H1 (cell line): ENCODE results near the gene EPB41L4B. TPM values are rescaled to one million over a fixed set of nuclear protein-coding genes. Genes with fewer than 3 reads are reported as not detected.

ENCODE experiments used
- CTCF ChIA-PET: fragments of 300-600 bp; sonication (Branson Sonifier 250); formaldehyde crosslinking; loops from one replicate; lab custom pipeline; 2021; ENCODE audit not compliant: partially characterized antibody; lab: Charles Lee
- POLR2A ChIA-PET: fragments of 300-600 bp; sonication (Branson Sonifier 250); formaldehyde crosslinking; loops from one replicate; lab custom pipeline; 2021; ENCODE audit warnings: inconsistent platforms; ENCODE audit not compliant: partially characterized antibody; lab: Charles Lee
- DNase-seq, 2 experiments: peaks; one replicate each; pipeline versions ENCODE4 v3.0.0 to v3.0.0-alpha.2; 2010 to 2022; ENCODE audit warnings: low spot score in 2 of 2, low read depth in 1 of 2, mixed read lengths in 1 of 2
- FAIRE-seq: peaks from 2 replicates; lab custom pipeline; 2011; peaks lifted over from hg19 to GRCh38; lab: Jason Lieb, UNC
- H2AFZ ChIP-seq: 2 replicates; pipeline ENCODE4 v1.8.1; 2012; ENCODE audit warnings: low read length, inconsistent platforms
- H2AK5ac ChIP-seq: 2 replicates; pipeline ENCODE4 v1.6.1; 2013; ENCODE audit warnings: low read depth, low read length
- H2BK120ac ChIP-seq: replicated peaks from 2 replicates; pipeline ENCODE3; 2013; ENCODE audit warnings: low read depth, low read length, inconsistent platforms
- H2BK12ac ChIP-seq: 2 replicates; pipeline ENCODE4 v1.6.1; 2013; ENCODE audit warnings: low read depth, low read length
- H2BK15ac ChIP-seq: 2 replicates; pipeline ENCODE4 v1.6.1; 2013; ENCODE audit warnings: low read length
- H2BK20ac ChIP-seq: 2 replicates; pipeline ENCODE4 v1.6.1; 2013; ENCODE audit warnings: low read length
- H2BK5ac ChIP-seq: 2 replicates; pipeline ENCODE4 v1.6.1; 2013; ENCODE audit warnings: low read depth, low read length
- H3K14ac ChIP-seq: 2 replicates; pipeline ENCODE4 v1.6.1; 2013; ENCODE audit warnings: inconsistent platforms; ENCODE audit not compliant: insufficient read length
- H3K18ac ChIP-seq: 2 replicates; pipeline ENCODE4 v1.6.1; 2013; ENCODE audit warnings: low read length; ENCODE audit errors: extremely low read depth
- H3K23ac ChIP-seq: 2 replicates; pipeline ENCODE4 v1.6.1; 2013; ENCODE audit warnings: inconsistent platforms; ENCODE audit not compliant: insufficient read length
- H3K23me2 ChIP-seq: 2 replicates; pipeline ENCODE4 v1.6.1; 2013; ENCODE audit warnings: low read depth, low read length
- H3K27ac ChIP-seq: 2 replicates; pipeline ENCODE4 v1.6.1; 2011; ENCODE audit warnings: low read depth, low read length, inconsistent platforms
- H3K27me3 ChIP-seq, 4 experiments: replicated peaks in 1 of 4; 1 replicate in 1 of 4; 2 replicates in 3 of 4; pipeline versions ENCODE4 v1.6.1 to v1.8.1; 2011 to 2013; ENCODE audit warnings: low read length in 3 of 4, mild to moderate bottlenecking in 3 of 4, inconsistent platforms in 2 of 4, mixed read lengths in 2 of 4, moderate library complexity in 1 of 4; ENCODE audit not compliant: control insufficient read depth in 3 of 4, insufficient read depth in 3 of 4; ENCODE audit errors: extremely low read depth in 1 of 4
- H3K36me3 ChIP-seq, 4 experiments: 2 replicates each; pipeline versions ENCODE4 v1.6.1 to v1.8.1; 2011 to 2013; ENCODE audit warnings: mild to moderate bottlenecking in 4 of 4, low read length in 3 of 4, moderate library complexity in 2 of 4, control low read depth in 1 of 4, inconsistent platforms in 1 of 4; ENCODE audit not compliant: insufficient read depth in 4 of 4, control insufficient read depth in 2 of 4
- H3K4ac ChIP-seq: replicated peaks from 2 replicates; pipeline ENCODE3; 2013; ENCODE audit warnings: low read length, low read depth, mixed read lengths, inconsistent platforms; ENCODE audit not compliant: insufficient read length
- H3K4me1 ChIP-seq, 4 experiments: replicated peaks in 1 of 4; 1 replicate in 1 of 4; 2 replicates in 3 of 4; pipeline versions ENCODE4 v1.6.1 to v1.8.1; 2011 to 2013; ENCODE audit warnings: low read length in 3 of 4, inconsistent platforms in 2 of 4, mixed read lengths in 1 of 4; ENCODE audit not compliant: insufficient read depth in 4 of 4, control insufficient read depth in 3 of 4
- H3K4me2 ChIP-seq, 2 experiments: 2 replicates each; pipeline versions ENCODE4 v1.6.1 to v1.8.1; 2011 to 2013; ENCODE audit warnings: low read depth in 2 of 2, low read length in 2 of 2, control low read depth in 1 of 2, inconsistent platforms in 1 of 2, mild to moderate bottlenecking in 1 of 2; ENCODE audit not compliant: insufficient read depth in 1 of 2
- H3K4me3 ChIP-seq, 4 experiments: fragments of 200-600, 300-600 bp in 1 of 4; sonication (generic), shearing (Covaris generic), sonication (Bioruptor Twin) in 1 of 4; 2 replicates each; pipeline versions ENCODE4 v1.5.1 to v1.8.1; 2011 to 2016; ENCODE audit warnings: low read length in 4 of 4, low read depth in 3 of 4, control low read depth in 2 of 4, inconsistent platforms in 2 of 4, mild to moderate bottlenecking in 2 of 4, mixed read lengths in 1 of 4, moderate library complexity in 1 of 4; ENCODE audit not compliant: insufficient read depth in 2 of 4; ENCODE audit errors: extremely low read depth in 1 of 4
- H3K56ac ChIP-seq: replicated peaks from 2 replicates; pipeline ENCODE3; 2013; ENCODE audit warnings: low read depth, mild to moderate bottlenecking, mixed read lengths, low read length, inconsistent platforms; ENCODE audit not compliant: insufficient read length
- H3K79me1 ChIP-seq: 2 replicates; pipeline ENCODE4 v1.6.1; 2013; ENCODE audit warnings: low read depth, low read length, control low read depth
- H3K79me2 ChIP-seq, 2 experiments: 2 replicates each; pipeline versions ENCODE4 v1.6.1 to v1.8.1; 2012 to 2013; ENCODE audit warnings: low read length in 2 of 2, mild to moderate bottlenecking in 2 of 2, inconsistent platforms in 1 of 2; ENCODE audit not compliant: insufficient read depth in 2 of 2, control insufficient read depth in 1 of 2
- H3K9ac ChIP-seq, 4 experiments: replicated peaks in 1 of 4; 1 replicate in 1 of 4; 2 replicates in 3 of 4; pipeline versions ENCODE4 v1.6.1 to v1.8.1; 2011 to 2013; ENCODE audit warnings: low read depth in 3 of 4, low read length in 3 of 4, control low read depth in 2 of 4, mild to moderate bottlenecking in 2 of 4, moderate library complexity in 2 of 4, inconsistent platforms in 1 of 4; ENCODE audit errors: extremely low read depth in 1 of 4
- H3K9me3 ChIP-seq, 2 experiments: 2 replicates each; pipeline versions ENCODE4 v1.6.1 to v1.8.1; 2012 to 2013; ENCODE audit warnings: mild to moderate bottlenecking in 2 of 2, moderate library complexity in 2 of 2, control low read depth in 1 of 2, inconsistent platforms in 1 of 2, low read depth in 1 of 2, low read length in 1 of 2, mixed read lengths in 1 of 2; ENCODE audit not compliant: insufficient read depth in 2 of 2
- H4K20me1 ChIP-seq, 2 experiments: replicated peaks in 1 of 2; 2 replicates each; pipeline versions ENCODE3 to v1.8.1; 2011 to 2013; ENCODE audit warnings: inconsistent platforms in 2 of 2, low read length in 2 of 2, mild to moderate bottlenecking in 1 of 2; ENCODE audit not compliant: insufficient read depth in 2 of 2, control insufficient read depth in 1 of 2
- H4K5ac ChIP-seq: 2 replicates; pipeline ENCODE4 v1.6.1; 2013; ENCODE audit warnings: low read length, low read depth, mixed read lengths, inconsistent platforms; ENCODE audit not compliant: insufficient read length
- H4K8ac ChIP-seq: 2 replicates; pipeline ENCODE4 v1.8.0; 2013; ENCODE audit warnings: mild to moderate bottlenecking, moderate library complexity, low read length, inconsistent platforms; ENCODE audit not compliant: insufficient read depth; ENCODE audit errors: extremely low read depth
- H4K91ac ChIP-seq: replicated peaks from 2 replicates; pipeline ENCODE3; 2013; ENCODE audit warnings: low read length, mixed read lengths, inconsistent platforms; ENCODE audit not compliant: insufficient read length
- CBX5 ChIP-seq: fragments of 300-800, 300-1000 bp; sonication (generic); IDR thresholded peaks from 2 replicates; pipeline ENCODE4 v1.7.1; 2016; ENCODE audit warnings: antibody characterized with exemption, low read length, low read depth
- CREB1 ChIP-seq: IDR thresholded peaks from 2 replicates; pipeline ENCODE4 v1.6.1; 2012; ENCODE audit warnings: inconsistent platforms
- CTBP2 ChIP-seq: IDR thresholded peaks from 2 replicates; pipeline ENCODE4 v1.7.0; 2011; ENCODE audit warnings: borderline replicate concordance, mild to moderate bottlenecking, moderate library complexity, mixed read lengths, low read length; ENCODE audit not compliant: insufficient read depth, insufficient read length
- FOSL1 ChIP-seq: IDR thresholded peaks from 2 replicates; pipeline ENCODE4 v1.6.1; 2011; ENCODE audit warnings: mild to moderate bottlenecking, low read depth, low read length, moderate library complexity; ENCODE audit not compliant: insufficient read depth
- KDM4A ChIP-seq: IDR thresholded peaks from one replicate; pipeline ENCODE4 v1.7.1; 2012; ENCODE audit warnings: low read depth, mild to moderate bottlenecking, moderate library complexity, low read length, inconsistent platforms; ENCODE audit not compliant: severe bottlenecking
- NRF1 ChIP-seq: IDR thresholded peaks from 2 replicates; pipeline ENCODE4 v1.6.1; 2011; ENCODE audit warnings: mild to moderate bottlenecking, low read depth, low read length, improper control_type of control experiment
- POLR2AphosphoS5 ChIP-seq: IDR thresholded peaks from 2 replicates; pipeline ENCODE4 v1.6.1; 2011; ENCODE audit warnings: low read depth, low read length
- SIRT6 ChIP-seq: IDR thresholded peaks from one replicate; pipeline ENCODE4 v1.7.1; 2012; ENCODE audit warnings: low read length, inconsistent platforms
- SRF ChIP-seq: IDR thresholded peaks from 2 replicates; pipeline ENCODE4 v1.6.1; 2011; ENCODE audit warnings: mild to moderate bottlenecking, low read depth, low read length, moderate library complexity
- WGBS, 2 experiments: shearing (Covaris generic) in 1 of 2; methylation state at CpG; one replicate each; pipeline versions ENCODE4 v1.1.6 to v1.1.7; 2013 to 2015; ENCODE audit warnings: low lambda C conversion rate in 2 of 2, mixed read lengths in 2 of 2, inconsistent platforms in 1 of 2, low coverage in 1 of 2, missing lambda C conversion rate in 1 of 2; ENCODE audit not compliant: insufficient replicate concordance in 2 of 2, insufficient coverage in 1 of 2, insufficient read length in 1 of 2; ENCODE audit errors: extremely low coverage in 1 of 2, missing lambda C conversion rate in 1 of 2; 5-methylcytosine and 5-hydroxymethylcytosine counted together
- polyA plus RNA-seq, 7 experiments: library from polyadenylated mRNA; depleted of rRNA in 3 of 7; stranded (reverse) in 5 of 7; unstranded in 2 of 7; fragments of >200 nt in 5 of 7; fragments of 200-250 nt in 2 of 7; gene quantifications; 1 replicate in 5 of 7; 2 replicates in 1 of 7; 4 replicates in 1 of 7; pipeline versions ENCODE4 v1.2.1 to v1.2.3, GENCODE V29; 2011 to 2013; ENCODE audit warnings: missing spikeins in 2 of 7, mixed read lengths in 2 of 7
- total RNA-seq: library from RNA; stranded (reverse); fragmentation: NEBNext Ultra II Directional; extraction: Animal tissue kit (Norgen Biotek cat#: 25700); gene quantifications from 2 replicates; pipeline ENCODE4 v1.2.1, GENCODE V29; 2021
- TF ChIP-seq, protein P1 (sequence below): IDR thresholded peaks from 2 replicates; pipeline ENCODE4 v1.6.1; 2012; ENCODE audit warnings: inconsistent platforms
- TF ChIP-seq, protein P2 (sequence below): IDR thresholded peaks from 2 replicates; pipeline ENCODE4 v1.6.1; 2011; ENCODE audit warnings: low read length, improper control_type of control experiment
- TF ChIP-seq, protein P3 (sequence below): IDR thresholded peaks from 2 replicates; pipeline ENCODE4 v1.6.1; 2012; ENCODE audit warnings: inconsistent platforms

The EPB41L4B gene
- total and polyA plus RNA-seq, 2 of the 8 experiments (the other 6 are each of a cell fraction or from before 2014, with no cell fraction given): 11.9 to 25.0 TPM

DNA sequence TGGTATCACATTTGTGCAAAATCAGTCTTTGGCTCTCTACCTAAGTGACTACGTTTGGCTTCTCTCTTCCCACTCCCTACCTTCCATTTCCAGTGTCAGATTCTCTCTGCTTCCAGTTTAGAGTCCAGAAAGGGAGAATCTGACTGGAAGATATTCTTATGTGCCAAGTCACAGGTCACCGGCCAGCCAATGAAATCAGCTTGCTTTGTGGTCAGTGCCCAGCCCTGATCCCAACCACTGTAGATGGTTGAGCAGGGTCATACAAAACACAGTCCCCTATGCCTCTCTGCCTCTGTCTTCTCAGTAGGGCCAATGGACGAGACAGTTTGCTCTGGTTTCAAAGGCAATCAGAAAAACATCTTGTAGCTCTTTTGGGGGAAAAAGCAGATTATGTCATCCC, 15.6 kb upstream of the EPB41L4B start:
- Histone ChIP-seq H3K23ac (no peak overlapping the region), H2BK120ac (peak overlapping the region; percentile 35), H3K9ac (peak overlapping the region in 1 of 4 experiments; percentile 2; a peak in 1 of 7 replicates), H3K9me3 (no peaks in the 10 kb centered on the region), H3K27me3 (no peaks in the 10 kb centered on the region), H3K18ac (no peak overlapping the region), H3K14ac (no peak overlapping the region), H3K4me2 (no peak overlapping the region), H4K8ac (no peak overlapping the region), H2BK20ac (no peak overlapping the region), H4K5ac (no peak overlapping the region), H2BK5ac (no peak overlapping the region), H2BK15ac (no peak overlapping the region), H4K91ac (no peak overlapping the region), H3K4me3 (no peak overlapping the region), H2BK12ac (no peak overlapping the region), H3K23me2 (no peaks in the 10 kb centered on the region), H3K4me1 (no peaks in the 10 kb centered on the region; a peak in 2 of 7 replicates), H3K27ac (no peak overlapping the region), H3K79me2 (no peaks in the 10 kb centered on the region), H2AFZ (peak overlapping the region; percentile 33; the same call in 1 of the 2 replicates), H4K20me1 (no peaks in the 10 kb centered on the region), H3K36me3 (no peaks in the 10 kb centered on the region), H3K56ac (no peak overlapping the region), H2AK5ac (no peak overlapping the region), H3K4ac (no peak overlapping the region), H3K79me1 (no peaks in the 10 kb centered on the region)
- 84% methylated on average over 3 of the region's 3 CpGs; no CpG with 5 or more reads in 1 of the 2 experiments for WGBS, 2 experiments
- DNase-seq (no peak), FAIRE-seq (no peak)
- POLR2A ChIA-PET: interaction anchor here (1.5 kb wide), 1 partner anchor 9 kb away, joined by 4 read pairs; no protein-coding TSS in a partner anchor
- CTCF ChIA-PET: interaction anchor here (0.8 to 1.7 kb wide), 3 partner anchors 9 to 104 kb away, joined by 3 to 7 read pairs (median 5); no protein-coding TSS in a partner anchor
- TF ChIP-seq, protein P1, sequence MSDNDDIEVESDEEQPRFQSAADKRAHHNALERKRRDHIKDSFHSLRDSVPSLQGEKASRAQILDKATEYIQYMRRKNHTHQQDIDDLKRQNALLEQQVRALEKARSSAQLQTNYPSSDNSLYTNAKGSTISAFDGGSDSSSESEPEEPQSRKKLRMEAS: no peak
- TF ChIP-seq, protein P2, sequence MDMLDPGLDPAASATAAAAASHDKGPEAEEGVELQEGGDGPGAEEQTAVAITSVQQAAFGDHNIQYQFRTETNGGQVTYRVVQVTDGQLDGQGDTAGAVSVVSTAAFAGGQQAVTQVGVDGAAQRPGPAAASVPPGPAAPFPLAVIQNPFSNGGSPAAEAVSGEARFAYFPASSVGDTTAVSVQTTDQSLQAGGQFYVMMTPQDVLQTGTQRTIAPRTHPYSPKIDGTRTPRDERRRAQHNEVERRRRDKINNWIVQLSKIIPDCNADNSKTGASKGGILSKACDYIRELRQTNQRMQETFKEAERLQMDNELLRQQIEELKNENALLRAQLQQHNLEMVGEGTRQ: no peak
- TF ChIP-seq CTBP2 (no peak), KDM4A (no peak), NRF1 (no peak), SRF (no peak), CBX5 (no peak), POLR2AphosphoS5 (no peak), CREB1 (no peak), SIRT6 (no peak), FOSL1 (no peak)
- TF ChIP-seq, protein P3, sequence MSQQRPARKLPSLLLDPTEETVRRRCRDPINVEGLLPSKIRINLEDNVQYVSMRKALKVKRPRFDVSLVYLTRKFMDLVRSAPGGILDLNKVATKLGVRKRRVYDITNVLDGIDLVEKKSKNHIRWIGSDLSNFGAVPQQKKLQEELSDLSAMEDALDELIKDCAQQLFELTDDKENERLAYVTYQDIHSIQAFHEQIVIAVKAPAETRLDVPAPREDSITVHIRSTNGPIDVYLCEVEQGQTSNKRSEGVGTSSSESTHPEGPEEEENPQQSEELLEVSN: no peak
